ENCODE results near the gene MVK.

DNA sequence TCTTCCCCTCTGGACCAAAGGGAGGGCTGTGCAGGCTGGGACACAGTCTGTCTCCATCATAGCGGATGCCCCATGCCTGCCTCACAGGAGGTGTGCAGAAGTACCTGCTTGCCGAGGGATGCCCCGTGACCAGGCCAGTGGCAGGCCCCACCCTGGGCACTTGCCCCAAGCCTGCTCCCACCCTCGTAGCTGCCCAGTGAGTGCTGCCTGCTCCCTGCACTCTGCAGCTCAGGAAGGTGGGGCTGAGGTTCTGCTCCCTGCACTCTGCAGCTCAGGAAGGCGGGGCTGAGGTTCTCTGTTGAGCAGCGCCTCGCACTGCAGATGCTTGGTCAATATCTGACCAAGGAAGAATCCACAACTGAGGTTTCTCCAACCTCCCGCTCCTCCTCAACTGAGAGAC, 7.2 kb upstream of the MVK start:
- TF ChIP-seq CTCF (IDR thresholded peaks at IDR 0.05) (no peak), POLR2A (IDR thresholded peaks at IDR 0.05) (no peak)

Data from breast epithelium (tissue), 3 donors.